Prostate gland (tissue), 1 donor: ENCODE data around the gene TSPAN1.

Experiments
- POLR2A ChIP-seq: fragments of 450-650 bp; IDR thresholded peaks from one replicate; pipeline ENCODE4 v1.6.1; 2016; ENCODE audit warnings: antibody characterized with exemption, mild to moderate bottlenecking
- POLR2AphosphoS5 ChIP-seq: sonication (generic); formaldehyde crosslinking; IDR thresholded peaks from one replicate; pipeline ENCODE4 v1.6.1; 2017; ENCODE audit warnings: antibody characterized with exemption

DNA sequence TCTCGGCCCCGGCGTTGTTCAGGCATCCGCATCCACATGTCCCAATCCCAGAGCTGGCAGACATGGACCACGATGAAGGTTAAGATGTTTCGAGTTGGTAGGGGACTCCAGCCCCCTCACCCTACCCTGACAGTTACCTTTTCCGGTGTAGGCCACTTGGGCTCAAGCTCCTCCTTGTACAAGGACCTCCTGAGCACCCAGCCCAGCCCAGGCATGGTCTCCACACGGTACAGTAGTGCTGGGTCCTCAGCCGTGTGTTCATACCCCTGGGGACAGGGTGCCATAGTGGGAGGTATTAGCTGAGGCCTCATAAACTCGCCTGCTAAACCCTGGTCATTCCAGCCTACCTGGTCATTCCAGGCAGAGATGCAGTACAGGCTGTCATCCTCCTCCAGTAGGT lies 17.3 kb downstream of the TSPAN1 start:
- TF ChIP-seq POLR2A (no peak), POLR2AphosphoS5 (no peak)
